HS-5 (cell line): ENCODE data around the gene PPIL4.

Experiments used
- DNase-seq: peaks from one replicate; pipeline ENCODE4 v3.0.0-alpha.2; 2012; ENCODE audit warnings: low read depth

PPIL4 gene, protein sequence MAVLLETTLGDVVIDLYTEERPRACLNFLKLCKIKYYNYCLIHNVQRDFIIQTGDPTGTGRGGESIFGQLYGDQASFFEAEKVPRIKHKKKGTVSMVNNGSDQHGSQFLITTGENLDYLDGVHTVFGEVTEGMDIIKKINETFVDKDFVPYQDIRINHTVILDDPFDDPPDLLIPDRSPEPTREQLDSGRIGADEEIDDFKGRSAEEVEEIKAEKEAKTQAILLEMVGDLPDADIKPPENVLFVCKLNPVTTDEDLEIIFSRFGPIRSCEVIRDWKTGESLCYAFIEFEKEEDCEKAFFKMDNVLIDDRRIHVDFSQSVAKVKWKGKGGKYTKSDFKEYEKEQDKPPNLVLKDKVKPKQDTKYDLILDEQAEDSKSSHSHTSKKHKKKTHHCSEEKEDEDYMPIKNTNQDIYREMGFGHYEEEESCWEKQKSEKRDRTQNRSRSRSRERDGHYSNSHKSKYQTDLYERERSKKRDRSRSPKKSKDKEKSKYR

DNA sequence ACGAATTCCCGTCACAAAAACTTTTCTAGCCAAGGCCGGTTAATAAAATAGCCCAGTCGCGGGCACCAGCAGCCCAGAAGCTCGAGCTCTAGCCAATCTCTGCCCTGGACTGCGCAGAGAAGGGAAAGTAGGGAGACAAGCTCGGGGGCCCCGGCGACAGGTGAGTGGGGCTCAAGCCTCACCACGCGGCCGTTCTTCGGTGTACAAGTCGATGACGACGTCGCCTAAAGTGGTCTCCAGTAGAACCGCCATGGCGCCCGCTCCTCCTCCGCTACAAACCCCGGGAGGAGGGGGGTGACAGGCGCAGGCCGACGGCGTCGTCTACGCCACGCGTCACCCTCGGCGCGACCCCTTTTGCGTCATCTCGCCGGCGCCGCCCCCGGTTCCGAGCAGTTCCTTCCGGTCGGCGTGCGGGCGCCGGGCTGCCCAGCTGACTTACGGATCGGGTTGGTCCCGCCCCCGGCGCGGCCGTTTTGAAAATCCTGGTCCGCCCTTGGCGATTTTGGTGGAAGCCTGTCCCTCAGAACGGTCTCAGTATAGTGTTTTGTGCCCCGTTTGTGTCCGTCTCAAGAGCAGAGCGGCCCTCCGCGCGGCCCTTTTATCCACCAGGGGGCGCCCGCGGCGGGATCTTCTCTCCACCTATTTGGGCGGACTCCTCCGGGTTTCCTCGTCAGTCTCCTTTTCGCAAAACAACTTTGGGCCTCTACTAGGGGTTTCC, at the start of gene PPIL4:
PPIL4 (minus strand) TSS at position 290 of the 718 bp plus-strand sequence; CDS start at position 252, 38 bp downstream.
- DNase-seq = peak; percentile 68

DNA sequence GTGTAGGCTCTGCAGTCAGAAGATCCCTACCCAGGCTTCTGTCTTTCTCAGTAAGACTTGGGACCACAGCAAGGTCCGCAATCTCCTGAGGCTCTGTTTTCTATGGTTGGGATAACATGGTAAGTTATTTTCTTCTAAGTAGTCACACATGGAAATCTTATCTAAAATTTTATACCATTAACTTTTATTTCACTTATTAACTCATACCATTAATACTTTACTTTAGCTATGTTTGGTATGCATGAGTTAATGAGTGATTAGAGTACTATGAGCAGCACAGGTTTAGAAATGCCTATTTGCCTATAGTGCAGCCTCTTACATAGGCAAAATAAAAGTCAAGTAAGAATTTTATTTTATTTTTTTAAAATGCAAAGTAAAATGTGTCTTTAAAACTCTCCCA, 47.6 kb upstream of the PPIL4 start:
- no peak for DNase-seq

- no peak for DNase-seq
Measured at GRCh38 chr6:149592983-149593382, 47.1 kb upstream of the PPIL4 start.

DNA sequence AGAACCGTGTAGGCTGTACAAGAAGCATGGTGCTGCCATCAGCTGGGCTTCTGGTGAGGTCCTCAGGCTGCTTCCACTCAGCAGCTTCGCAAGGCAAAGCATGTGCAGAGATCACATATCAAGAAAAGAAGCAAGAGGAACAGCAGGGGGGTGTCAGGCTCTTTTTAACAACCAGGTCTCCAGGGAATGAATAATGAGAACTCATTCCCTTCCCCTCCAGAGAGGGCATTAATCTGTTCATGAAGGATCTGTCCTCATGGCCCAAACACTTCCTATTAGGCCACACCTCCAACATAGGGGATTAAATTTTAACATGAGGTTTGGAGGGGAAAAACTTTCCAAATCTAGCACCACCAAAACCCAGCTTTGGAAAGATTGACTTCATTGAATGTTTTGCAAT, 40.3 kb upstream of the PPIL4 start:
- DNase-seq = no peak

DNA sequence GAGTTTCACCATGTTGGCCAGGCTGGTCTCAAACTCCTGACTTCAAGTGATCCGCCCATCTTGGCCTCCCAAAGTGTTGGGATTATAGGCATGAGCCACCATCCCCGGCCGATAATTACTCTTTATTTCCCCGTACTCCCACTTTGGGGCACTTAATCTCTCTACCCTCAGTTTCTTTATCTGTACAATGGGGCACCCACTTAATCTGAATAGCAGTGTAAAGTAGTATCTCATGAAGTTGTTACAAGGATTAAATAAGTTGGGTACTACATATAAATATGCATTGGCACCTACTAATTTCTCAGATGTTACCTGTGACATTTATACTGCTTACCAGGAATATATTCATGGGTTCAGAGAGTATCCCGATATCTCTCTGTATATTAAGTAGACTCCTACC, 35.5 kb upstream of the PPIL4 start:
- no peak for DNase-seq

DNA sequence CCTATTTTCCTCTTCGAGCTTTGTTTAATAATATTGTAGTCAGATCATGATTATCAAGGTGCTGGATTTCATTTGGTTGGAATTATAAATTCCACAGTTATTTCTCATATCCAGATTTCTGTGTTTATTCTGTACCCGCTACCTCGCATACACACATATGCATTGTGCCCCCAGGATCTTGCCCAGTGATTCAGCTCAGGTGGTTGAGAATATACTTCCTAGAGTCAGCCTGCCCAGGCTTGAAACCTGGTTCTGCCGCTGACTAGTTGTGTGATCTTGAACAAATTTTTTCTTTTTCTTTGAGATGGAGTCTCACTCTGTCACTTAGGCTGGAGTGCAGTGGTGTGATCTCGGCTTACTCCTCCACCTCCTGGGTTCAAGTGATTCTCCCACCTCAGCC, 35.0 kb upstream of the PPIL4 start:
- DNase-seq = no peak

- DNase-seq = no peak
Measured at GRCh38 chr6:149567945-149568585, 22.2 kb upstream of the PPIL4 start.

DNA sequence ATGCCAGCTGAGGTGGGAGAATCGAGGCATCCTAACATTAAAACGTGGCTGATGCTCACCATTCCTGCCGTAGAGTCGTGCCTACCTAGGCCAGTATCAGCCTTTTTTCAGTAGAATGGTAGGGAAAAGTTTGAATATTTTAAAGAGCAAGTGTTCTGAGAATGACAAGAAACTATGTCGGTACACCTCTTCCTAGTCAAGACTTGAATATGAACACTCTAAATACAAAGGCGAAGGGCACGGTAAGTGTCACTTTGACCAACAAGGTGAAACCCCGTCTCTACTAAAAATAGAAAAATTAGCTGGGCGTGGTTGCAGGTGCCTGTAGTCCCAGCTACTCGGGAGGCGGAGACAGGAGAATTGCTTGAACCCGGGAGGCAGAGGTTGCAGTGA, 21.3 kb upstream of the PPIL4 start:
- DNase-seq = no peak

DNA sequence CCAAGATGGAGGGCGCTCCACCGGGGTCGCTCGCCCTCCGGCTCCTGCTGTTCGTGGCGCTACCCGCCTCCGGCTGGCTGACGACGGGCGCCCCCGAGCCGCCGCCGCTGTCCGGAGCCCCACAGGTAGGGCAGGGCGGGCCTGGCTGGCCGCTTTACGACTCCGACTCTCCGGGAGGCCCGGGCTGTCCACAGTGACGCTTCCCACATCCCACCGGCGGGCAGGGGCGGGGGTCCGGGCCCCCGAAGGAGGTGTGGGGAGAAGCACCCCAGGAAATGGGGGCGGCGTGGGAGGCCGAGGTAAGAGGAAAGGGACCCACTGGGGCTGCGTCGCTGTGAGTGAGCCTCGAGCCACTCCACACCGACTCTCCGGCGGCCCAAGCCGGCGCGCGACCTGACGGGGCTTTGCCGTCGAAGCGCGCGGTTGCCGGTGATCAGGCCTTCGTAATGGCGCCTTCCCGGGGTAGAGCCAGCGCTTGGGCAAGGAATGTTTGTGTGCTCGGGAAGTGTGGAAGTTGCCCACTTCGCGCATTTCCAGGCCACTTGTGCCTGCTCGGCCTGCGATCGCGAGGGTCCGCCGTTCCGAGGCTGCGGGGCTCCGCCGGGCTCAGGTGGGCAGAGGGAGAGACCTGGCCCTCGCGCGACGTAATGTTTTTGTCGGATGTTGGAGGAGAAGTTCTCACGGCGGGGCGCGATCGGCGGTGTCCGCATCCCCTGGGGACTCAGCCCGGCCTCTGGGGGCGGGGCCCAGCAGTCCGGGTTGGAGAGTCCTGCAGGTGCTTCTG, 20.8 kb upstream of the PPIL4 start:
- DNase-seq = no peak

DNA sequence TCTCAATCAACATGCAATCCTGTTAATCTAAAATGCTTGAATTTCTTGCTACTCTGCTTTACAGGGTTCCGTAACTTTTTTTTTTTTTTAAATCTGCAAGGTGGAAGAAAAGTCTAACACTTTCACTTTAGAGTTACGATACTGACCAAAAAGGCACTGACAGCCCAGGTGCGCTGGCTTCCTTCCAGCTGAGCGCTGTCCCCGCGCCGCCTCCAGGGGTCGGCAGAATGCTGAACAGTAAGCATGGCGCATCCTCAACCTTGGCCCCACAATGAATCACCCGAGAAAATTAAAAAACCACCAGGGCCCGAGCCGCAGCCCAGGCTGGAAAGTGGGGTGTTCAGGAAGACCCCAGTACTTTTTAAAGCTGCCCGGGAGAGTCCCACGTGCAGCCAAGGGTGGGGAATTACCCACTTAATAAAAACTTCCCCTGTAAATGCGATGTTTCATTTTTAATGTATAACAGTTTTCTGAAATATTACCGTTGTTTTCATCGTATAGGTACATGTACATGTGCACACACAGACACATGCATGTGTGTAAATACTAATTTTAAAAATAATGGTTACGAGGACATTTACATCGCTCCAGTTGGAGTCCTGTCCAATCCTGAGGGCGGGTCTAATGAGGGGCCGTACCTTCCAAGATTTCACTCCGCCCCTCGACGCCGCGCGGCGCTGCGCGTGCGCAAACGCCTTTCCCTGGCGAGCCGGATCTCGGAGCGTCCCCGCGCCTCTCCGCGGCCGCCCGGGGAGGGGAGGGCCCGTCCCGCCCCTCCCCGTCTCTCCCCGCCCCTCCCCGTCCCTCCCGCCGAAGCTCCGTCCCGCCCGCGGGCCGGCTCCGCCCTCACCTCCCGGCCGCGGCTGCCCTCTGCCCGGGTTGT, 19.9 kb upstream of the PPIL4 start, which contains the start of gene GINM1:
GINM1 (plus strand) TSS at position 849 of the 883 bp plus-strand sequence. CDS start 40 bp downstream, outside the sequence.
- DNase-seq = peak; percentile 86

GRCh38 chr6:149563928-149564325, 18.1 kb upstream of the PPIL4 start:
- no peak for DNase-seq

- peak; percentile 79 for DNase-seq
Measured at GRCh38 chr6:149563203-149563927, 17.5 kb upstream of the PPIL4 start.

GRCh38 chr6:149560736-149561135, 14.9 kb upstream of the PPIL4 start:
- DNase-seq = no peak

DNA sequence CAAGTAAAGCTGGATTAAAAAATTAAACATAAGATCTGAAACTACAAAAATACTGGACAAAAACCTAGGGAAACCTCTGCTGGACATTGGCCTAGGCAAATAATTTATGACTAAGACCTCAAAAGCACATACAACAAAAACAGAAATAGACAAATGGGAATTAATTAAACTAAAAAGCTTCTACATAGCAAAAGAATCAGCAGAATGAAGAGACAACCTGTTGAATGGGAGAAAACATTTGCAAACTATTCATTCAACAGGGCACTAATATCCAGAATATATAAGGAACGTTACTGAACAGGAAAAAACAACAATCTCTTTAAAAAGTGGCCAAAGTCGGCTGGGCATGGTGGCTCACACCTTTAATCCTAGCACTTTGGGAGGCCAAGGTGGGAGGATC, 13.5 kb upstream of the PPIL4 start:
- DNase-seq = no peak

GRCh38 chr6:149558029-149558428, 12.2 kb upstream of the PPIL4 start:
- DNase-seq = no peak

GRCh38 chr6:149551920-149552319, 6.1 kb upstream of the PPIL4 start:
- no peak for DNase-seq

DNA sequence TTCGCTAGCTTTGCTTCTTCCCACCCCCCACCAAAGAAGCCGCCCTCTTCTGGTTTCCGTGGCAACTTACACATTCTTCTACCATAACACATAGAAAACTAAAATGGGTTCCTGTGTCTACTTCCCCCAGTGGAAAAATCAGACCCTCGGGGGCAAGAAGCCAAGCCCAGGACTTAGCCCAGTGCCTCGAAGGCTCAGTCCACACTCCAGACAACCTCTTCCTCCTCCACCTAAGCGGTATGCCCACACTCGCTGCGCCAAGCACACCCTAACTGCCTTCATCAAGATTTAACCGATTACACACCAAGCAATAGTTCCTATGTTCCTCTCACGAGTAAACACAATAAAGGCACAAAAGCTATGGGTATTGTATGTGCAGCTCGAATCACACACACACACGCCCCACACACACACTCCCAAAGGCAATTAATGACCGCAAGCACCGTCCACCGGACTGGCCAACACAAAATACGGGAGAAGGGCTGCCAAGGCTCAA, 537 bp downstream of the PPIL4 start:
- DNase-seq = peak; percentile 43

GRCh38 chr6:149544646-149545257, 1.1 kb downstream of the PPIL4 start:
- no peak for DNase-seq

DNA sequence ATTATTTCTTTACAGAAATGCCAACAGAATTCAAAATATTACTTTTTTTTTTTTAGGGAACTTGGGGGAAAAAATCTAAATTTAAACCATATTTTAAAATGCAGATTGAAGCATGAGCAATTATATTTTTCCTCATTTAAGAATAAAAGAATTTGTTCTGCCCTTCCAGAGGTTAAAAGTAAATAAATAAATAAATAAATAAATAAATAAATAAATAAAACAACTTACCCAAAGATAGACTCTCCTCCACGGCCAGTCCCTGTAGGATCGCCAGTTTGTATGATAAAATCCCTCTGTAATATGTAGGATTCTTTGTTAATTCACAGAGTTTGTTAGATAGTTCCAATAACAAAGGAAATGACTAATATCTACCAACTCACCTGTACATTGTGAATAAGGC, 4.7 kb downstream of the PPIL4 start:
- no peak for DNase-seq

DNA sequence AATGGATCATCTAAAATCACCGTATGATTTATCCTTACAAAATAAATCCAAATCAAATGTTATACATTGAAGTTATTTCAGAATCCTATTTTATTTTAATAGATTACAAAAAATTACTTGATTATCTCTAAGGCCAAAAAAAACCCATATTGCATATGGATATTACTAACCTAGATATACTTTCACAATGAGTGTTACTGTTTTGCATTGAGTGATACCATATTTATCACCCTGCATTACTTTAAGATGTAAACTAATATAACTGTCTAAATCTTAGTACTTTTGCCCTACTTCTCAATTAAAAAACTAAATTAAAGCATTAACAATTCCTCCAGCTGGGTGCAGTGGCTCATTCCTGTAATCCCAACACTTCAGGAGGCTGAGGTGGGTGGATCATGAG, 11.1 kb downstream of the PPIL4 start:
- no peak for DNase-seq
